Stimulated activated CD4-positive, alpha-beta T cell treated with anti-CD3 and anti-CD28 coated beads, Interleukin-12 subunit alpha, Interleukin-12 subunit beta, amount 100 ng/mL, for 48 hours (primary cell): ENCODE results near the gene IFT81.
"Not testable (repeated sequence)": the region's sequence is repeated elsewhere in the genome, so short reads cannot be mapped to it uniquely, and the experiment has no call there.

Experiments used
- DNase-seq, 3 donors: peaks; one replicate each; pipeline ENCODE4 v3.0.0-alpha.2; 2020; ENCODE audit warnings: low read depth in 2 of 3, low spot score in 1 of 3

Gene IFT81

DNA sequence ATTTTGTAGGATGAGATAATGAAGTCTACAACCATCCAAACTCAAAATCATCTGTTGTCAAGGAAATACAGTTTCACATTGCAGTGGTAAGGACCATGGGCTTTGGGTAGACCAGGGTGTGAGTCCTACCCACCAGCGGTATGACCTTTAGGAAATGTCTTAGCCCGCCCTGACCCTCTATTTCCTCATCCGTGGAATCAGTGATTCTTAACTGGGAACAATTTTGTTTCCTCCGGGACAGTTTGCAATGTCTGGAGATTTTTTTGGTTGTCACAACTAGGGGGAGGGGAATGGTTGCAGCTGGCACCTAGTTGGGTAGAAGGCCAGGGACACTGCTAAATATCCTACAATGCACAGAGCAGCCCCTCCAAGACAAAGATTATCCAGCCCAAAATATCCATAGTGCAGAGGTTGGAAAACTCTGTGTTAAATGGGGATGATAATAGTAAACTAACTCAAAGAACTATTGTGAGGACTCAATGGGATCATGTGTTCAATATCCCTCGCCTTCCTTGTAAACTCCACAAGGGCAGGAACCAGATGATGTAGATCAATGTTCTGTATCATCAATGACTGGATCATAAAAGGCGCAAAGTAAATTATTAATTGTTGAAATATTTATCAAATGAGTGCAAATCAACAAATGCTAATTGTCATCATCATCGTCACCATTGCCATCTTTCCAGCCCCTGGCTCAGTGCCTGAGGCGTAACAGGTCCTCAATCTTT lies 15.7 kb upstream of the IFT81 start:
- DNase-seq: no peak

DNA sequence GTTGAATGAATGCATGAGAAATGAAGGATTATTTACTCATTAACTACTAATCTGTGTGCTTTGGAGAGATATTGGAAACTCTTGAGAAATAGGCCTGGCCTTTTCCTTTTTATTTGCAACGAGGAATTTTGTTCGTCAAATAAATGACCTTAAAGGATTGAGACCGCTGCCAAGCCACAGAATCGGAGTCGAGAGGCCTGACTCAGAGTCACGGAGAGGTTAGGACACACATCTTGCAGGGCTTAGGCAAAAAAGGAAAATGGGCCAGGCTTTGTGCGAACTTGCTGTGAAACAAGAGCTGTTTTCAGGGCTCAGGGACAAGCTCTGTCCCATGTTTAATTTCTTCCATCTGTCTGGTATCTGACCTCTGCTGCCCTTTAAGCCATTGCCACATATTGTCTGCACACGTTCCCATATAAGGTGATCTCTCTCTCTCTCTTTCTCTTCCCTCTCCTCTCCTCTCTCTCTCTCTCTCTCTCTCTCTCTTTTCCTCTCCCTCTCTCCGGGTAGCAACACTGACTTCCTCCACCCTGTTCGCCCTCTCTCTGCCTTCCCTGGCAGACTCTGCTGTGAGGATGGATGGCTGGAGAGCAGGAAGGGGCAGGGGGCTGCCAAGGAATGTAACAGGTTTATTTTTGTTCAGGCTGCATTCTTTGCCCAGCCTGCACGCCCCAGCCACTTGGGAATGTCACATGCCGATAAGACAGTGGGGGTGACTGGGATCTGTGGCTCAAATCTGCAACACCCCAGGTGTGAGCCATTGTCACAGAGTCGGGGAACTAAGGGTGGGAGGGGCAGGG lies 14.9 kb upstream of the IFT81 start:
- no peak for DNase-seq

DNA sequence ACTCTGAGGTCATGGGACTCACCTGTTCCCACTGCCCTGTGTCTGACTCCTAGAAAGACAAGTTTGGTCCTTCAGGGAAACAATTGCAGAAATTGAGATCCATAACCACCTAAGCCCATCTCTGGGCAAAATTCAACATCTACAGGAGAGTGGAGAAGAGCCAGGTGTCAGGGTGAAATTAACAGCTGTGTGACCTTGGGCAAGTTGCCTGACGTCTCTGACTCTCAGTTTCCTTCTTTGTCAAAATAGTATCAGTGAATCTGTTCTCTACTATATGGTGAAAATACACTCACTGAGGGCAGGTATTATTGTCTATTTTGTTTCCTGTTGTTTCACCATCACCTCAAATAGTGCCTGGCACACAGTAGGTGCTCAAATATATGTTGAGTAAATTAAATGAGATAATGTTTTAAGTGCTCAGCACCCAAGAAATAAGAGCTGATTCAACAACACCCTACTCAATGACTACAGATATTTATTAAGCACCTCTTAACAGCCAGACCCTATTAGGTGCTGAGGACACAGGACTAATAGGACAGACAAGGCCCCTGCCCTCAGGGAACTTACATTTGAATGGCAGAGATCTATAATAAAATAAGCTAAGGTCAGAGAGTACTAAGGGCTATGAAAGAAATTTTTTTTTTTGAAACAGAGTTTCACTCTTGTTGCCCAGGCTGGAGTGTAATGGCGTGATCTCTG lies 14.2 kb upstream of the IFT81 start:
- DNase-seq: no peak

DNA sequence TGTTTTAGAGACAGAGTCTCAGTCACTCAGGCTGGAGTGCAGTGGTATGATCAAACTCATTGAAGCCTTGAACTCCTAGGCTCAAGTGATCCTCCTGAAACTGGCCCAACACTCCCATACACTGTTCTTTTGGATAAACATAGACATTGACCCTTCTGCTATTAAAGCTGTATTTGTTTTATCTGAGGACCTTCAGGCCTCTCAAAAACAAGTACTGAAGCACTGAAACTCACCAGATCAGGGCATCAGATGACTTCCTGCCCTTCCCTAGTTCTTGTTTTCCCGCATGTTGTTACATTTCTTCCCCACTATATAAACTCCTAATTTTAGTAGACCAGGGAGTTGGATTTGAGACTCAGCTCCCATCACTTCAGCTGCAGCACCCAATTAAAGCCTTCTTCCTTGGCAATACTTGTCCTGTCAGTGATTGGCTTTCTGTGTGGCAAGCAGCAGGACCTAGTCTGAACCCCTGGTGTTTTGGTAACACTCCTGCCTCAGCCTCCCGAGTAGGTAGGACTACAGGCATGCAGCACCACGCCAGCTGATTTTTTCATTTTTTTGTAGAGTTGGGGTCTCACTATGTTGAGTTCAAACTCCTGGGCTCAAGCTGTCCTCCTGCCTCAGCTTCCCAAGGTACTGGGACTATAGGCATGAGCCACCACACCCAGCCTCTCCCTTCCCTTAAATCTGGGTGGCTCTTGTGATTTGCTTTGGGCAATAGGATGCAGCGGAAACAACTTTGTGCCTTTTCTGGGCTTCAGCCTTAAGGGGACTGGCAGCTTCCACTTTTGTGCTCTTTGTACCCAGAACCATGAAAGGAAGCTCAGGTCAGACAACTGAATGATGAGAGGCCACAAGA lies 12.5 kb upstream of the IFT81 start:
- no peak for DNase-seq

DNA sequence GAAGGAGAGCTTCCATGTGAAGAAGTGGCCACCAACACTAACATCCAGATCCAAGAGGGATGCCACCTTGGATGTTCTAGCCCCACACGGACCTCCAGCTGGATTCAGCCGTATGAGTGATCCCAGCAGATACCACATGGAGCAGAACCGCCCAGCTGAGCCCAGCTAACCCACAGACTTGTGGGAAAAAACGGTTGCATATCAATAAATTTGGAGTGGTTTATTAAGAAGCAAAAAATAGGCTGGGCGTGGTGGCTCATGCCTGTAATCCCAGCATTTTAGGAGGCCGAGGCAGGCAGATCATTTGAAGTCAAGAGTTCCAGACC lies 11.9 kb upstream of the IFT81 start:
- no peak for DNase-seq

DNA sequence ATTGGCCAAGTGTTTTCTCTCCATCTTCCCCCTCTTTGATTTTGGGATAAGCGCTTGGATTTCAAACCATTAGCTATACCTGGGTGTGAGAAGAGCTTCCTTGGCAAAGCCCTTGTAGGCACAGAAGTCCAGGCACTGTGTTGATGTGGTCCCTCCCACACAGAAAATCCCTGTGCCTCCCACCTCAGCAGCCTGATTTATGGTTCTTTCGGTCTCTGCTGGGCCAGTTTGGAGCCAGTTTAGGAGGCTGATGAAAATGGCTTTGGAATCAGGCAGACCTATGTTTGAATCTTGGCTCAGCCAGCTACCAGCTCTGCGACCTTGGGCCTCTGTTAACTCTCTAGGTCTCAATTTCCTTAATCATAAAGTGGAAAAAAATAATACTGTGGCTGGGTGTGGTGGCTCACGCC lies 9.6 kb upstream of the IFT81 start:
- no peak for DNase-seq

DNA sequence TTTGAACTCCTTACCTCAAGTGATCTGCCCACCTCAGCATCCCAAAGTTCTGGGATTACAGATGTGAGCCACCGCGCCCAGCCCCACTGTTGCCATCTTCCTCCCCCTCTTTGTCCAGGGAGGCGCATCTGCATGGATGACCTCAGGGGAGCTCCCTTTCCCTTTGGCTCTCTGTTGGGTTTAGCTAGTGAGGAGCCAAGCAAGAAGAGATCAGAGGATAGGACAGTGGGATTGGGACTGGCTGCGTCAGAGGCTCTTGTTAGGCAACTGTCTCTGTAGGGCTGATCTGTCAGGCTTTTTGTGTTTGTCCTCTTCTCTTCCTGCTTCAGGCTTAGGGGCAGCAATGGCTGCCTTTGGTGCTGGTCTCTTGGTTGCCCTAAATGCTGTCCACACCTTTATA lies 8.5 kb upstream of the IFT81 start:
- no peak for DNase-seq

DNA sequence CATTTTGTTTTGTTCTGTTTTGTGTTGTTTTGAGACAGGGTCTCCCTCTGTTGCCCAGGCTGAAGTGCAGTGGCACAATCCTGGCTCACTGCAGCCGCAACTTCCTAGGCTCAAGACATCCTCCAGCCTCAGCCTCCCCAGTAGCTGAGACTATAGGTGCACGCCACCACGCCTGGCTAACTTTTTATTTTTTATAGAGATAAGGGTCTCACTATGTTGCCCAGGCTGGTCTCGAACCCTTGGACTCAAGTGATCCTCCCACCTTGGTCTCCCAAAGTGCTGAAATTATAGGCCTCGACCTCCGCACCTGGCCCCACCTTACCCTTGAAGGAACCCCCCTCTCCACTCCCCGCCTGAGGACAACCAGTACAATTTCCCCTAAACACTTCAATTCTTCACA lies 7.5 kb upstream of the IFT81 start:
- no peak for DNase-seq

DNA sequence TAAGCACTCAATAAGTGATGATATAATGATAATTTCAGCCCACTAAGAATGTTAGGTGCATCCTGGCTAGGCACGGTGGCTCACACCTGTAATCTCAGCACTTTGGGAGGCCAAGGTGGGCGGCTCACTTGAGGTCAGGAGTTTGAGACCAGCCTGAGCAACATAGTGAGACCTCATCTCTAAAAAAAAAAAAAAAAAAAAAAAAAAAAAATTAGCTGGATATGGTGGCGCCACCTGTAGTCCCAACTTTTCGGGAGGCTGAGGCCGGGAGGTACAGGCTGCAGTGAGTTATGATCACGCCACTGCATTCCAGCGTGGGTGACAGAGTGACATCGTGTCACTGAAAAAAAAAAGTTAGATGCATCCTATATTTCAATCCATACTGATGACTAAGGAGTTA lies 6.9 kb upstream of the IFT81 start:
- DNase-seq: not testable (repeated sequence)

DNA sequence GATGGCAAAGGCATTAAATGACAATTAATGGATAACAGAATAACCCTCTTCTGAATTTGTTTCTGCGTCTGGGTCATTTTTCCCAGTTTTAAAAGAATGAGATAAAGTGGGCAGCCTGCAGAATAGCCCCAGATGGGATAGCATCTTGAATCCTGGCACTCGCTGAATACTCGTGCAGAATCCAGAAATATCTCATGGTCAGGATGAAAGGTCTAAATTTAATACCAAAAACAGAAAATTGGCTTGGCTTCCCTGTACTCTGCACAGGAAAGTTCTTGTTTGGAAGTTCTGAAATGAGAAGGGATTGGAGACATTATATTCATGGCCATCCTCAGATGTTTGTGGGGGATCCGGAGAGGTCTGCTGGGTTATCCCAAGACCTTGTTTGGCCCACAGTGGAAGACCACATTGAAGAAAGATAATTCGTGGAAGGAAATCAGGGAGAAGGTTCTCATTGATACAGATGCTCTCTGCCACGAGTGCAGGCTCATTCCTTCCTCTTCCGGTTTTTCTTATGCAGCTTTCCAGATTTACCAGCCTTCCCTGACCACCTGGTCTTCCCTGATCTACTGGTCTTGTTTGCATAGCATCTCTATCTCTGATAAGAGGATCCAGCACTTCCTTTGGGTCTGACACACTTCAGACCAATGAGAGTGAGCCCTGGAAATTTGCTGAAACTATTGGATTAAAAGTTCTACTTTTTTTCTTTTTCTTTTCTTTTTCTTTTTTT lies 6.0 kb upstream of the IFT81 start:
- DNase-seq: no peak

DNA sequence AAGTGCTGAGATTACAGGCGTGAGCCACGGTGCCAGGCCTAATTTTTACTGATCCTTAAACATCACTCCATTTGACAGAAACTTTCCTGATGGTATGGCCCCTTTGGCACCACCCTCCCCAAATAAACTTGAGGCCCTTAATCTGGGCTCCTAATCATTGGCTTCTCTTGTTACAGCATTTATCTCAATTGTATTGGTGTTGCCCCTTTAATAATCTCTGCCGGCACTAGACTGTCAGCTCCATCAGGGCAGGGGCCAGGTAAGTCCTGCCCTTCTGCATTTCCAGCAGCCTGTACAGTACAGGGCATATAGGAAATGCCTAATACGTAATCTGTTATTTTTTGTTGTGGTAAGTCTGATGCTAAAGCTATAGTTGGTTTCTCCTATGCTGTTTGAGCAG lies 1.2 kb upstream of the IFT81 start:
- DNase-seq: no peak

DNA sequence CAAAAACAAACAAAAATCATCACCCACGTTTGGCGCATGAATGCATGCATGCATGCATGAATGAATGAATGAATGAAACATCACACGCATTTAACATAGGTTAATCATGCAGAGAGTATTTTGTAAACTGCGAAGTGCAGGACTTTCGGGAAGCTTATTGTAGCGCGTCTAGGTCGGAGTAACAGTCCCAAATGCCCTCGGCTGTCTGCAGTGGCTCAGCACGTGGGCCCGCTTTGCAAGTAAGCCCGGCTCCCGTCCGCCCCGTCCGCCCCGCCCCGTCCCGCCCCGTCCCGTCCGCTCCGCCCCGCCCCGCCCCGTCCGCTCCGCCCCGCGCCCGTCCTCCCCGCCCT lies 263 bp upstream of the IFT81 start:
- no peak for DNase-seq

DNA sequence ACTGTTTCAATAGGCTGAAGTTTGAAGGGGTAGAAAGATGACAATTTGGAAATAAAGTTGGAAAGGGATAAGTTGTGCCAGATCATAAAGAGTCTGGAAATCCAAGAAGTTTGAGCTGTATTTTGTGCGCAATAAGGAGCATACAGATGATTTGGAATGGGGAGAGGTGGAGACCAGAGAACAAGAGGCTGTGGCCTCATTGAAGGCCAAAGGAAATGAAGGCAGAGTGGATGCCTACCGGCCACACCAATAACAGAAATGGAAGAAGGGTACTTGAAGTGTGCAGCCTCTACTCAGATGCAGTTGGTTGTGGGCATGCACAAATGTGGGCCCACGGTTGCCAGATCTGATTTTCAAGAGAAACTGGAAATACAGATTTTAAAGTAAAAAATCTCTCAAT lies 2.4 kb downstream of the IFT81 start:
- DNase-seq: no peak

DNA sequence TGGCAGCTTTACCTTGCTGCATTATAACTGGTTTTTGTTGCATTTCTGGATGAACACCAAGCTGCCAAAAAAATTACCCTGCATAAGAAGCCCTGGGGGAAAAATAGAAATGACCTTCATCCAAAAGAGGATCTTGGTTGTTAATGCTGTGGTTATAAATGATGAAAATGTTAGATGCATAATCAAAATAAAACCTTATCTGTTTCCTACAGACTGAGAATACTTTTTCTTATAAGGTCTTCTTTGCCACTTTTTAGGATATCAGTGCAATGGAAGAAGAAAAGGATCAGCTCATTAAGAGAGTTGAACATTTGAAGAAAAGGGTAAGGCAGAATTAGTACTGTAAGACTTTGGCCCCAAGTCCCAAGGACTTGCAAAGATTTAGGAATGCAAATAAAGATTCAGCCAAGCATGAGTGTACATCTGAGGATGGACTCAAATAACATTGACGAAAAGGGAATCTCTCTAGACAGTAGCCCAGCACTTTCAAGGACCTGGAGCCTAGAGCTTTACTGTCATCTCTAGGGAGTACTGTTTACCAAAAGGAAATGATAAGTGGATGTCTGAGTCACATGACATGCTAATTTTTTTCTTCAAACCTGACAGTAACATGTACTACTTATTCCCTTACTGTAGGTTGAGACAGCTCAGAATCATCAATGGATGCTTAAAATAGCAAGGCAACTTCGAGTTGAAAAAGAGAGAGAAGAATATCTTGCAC lies 10.7 kb downstream of the IFT81 start:
- DNase-seq: no peak

DNA sequence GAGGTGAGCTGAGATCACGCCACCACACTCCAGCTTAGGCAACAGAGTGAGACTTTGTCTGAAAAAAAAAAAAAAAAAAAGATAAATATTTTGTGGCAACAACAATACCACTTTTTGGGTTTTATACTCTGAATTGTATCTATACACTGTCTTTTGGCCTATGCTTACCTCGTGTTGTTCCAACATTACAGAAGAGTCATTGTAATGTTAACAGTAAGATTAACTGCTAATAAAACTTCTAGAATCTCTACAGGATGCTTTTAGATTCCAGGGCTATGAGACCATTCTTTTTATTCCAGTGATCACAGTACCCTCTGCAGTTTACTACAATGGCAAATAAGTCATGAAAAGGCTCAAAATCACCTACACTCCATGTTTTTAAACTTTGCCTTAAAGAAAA lies 11.6 kb downstream of the IFT81 start:
- DNase-seq: no peak

DNA sequence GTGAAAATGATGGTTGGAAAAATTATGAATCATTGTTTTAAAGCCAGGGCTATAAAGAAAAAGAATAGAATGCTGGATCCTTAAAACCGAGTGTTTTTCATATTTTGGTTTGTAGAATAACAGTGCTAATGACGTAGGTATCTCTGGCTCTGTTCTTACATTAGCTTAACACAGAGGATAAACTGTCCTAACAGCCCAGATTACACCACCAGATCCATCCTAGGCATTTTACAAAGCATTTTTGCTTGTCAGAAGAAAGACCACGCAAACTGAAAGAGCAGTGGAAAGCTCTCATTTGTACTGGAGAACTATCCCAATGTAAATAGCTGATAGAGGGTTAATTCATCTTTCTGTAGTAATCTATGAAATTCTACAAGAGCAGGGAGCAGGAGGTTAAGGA lies 13.6 kb downstream of the IFT81 start:
- no peak for DNase-seq

DNA sequence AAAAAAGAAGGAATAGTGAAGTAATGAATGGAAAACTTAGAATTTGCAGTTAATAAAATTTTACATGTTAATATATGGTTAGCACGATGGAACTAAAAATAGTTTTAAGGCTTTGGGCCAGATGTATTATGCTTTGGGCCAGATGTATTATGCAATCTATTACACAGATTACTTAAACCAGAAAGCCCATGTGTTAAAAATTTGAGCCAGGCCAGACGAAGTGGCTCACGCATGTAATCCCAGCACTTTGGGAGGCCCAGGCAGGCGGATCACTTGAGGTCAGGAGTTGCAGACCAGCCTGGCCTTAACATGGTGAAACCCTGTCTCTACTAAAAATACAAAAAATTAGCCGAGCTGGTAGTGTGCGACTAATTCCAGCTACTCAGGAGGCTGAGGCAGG lies 17.2 kb downstream of the IFT81 start:
- no peak for DNase-seq

DNA sequence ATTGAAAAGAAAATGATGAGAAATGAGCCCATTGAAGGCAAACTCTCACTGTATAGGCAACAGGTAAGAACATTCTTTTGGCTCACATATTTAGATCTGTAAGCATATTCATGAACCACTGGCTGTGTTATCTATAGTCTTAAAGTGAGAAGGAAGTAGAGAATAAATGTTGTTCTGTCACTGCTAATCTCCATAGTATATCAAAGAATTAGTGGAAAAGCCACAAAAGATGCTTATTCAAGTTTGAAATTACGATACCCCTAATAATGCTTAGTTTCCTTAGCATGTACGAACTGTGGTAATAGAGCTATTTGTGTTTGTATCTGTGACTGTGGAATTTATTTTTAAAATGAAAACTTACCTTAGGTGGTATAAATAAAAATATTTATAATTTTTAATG lies 22.8 kb downstream of the IFT81 start:
- DNase-seq: no peak

DNA sequence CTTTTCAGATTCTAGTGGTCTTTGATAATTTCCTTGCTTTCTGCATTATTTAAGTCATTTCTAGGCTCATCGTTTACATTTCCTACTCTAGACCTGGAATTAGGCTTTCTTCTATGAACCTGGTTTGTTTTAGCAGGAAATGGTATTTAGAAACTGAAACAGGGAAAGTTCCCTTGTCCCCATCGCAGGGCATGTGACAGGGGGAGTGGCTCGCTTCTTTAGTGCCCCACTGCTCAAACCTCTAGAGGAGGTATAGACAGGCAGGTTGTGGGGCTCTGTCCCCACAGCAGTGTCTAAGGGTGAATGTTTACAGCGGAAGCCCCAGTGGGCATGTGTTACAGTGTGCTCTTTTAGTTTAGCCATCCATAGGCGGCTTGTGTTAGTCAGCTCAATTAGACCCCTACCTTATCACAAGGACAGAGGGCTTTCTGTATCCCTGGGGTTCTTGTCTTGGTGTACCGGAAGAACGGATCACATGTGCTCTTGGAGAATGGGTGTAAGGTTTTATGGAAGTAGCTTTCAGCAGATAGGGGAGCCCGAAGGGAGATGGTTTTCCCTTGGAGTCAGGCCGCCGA lies 25.0 kb downstream of the IFT81 start:
- no peak for DNase-seq

DNA sequence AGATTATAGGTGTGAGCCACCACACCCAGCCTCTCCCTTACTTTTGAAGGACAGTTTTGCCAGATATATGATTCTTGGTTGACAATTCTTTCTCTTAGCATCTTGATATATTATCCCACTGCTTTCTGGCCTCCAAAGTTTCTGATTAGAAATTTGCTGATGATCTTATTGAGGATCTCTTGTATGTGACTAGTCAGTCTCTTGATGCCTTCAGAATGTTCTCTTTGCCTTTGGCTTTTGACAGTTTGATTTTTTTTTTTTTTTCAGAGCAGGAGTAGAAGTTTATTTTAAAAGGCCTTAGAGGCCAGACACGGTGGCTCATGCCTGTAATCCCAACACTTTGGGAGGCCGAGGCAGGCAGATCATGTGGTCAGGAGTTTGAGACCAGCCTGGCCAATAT lies 32.6 kb downstream of the IFT81 start:
- DNase-seq: no peak
